Breast epithelium (tissue), 3 donors: ENCODE data around the gene BHMT2.

Experiments used
- POLR2AphosphoS5 ChIP-seq, 3 donors: sonication (generic); formaldehyde crosslinking; IDR thresholded peaks; one replicate each; pipeline ENCODE4 v1.6.1; 2017; ENCODE audit warnings: antibody characterized with exemption in 3 of 3
- TF ChIP-seq, protein P1 (sequence below), 3 donors: fragments of 450-650 bp; IDR thresholded peaks; one replicate each; pipeline ENCODE4 v1.5.1; 2016 to 2017; ENCODE audit warnings: antibody characterized with exemption in 3 of 3, mild to moderate bottlenecking in 3 of 3, moderate library complexity in 3 of 3

DNA sequence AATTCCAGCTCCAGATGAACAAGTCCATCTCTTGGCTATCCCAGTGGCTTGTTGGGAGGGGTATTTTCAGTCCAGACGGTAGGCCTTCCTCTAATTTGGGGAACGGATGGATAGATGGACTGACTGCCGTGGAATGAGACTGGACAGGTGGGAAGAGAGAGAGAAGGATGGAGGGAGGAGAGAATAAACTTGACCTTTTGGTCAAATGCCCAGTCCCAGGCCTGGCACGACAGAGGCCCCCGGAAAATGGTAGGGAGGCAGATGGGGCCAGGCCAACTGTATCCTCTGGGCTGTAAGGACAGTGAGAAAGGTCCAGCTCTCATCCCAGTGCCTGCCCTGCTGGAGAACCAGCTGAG lies 43.1 kb downstream of the BHMT2 start:
- TF ChIP-seq, protein P1, sequence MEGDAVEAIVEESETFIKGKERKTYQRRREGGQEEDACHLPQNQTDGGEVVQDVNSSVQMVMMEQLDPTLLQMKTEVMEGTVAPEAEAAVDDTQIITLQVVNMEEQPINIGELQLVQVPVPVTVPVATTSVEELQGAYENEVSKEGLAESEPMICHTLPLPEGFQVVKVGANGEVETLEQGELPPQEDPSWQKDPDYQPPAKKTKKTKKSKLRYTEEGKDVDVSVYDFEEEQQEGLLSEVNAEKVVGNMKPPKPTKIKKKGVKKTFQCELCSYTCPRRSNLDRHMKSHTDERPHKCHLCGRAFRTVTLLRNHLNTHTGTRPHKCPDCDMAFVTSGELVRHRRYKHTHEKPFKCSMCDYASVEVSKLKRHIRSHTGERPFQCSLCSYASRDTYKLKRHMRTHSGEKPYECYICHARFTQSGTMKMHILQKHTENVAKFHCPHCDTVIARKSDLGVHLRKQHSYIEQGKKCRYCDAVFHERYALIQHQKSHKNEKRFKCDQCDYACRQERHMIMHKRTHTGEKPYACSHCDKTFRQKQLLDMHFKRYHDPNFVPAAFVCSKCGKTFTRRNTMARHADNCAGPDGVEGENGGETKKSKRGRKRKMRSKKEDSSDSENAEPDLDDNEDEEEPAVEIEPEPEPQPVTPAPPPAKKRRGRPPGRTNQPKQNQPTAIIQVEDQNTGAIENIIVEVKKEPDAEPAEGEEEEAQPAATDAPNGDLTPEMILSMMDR (IDR thresholded peaks at IDR 0.05): no peak
- no peak for TF ChIP-seq POLR2AphosphoS5 (IDR thresholded peaks at IDR 0.05)
